NCI-H146 treated with DMSO at 0.1 percent for 48 hours (cell line): Measurements from ENCODE around the gene RARB.

Experiments used
- DNase-seq: peaks from one replicate; lab custom pipeline; 2025; ENCODE audit not compliant: unreplicated experiment; lab: John Stamatoyannopoulos, UW

Gene RARB

DNA sequence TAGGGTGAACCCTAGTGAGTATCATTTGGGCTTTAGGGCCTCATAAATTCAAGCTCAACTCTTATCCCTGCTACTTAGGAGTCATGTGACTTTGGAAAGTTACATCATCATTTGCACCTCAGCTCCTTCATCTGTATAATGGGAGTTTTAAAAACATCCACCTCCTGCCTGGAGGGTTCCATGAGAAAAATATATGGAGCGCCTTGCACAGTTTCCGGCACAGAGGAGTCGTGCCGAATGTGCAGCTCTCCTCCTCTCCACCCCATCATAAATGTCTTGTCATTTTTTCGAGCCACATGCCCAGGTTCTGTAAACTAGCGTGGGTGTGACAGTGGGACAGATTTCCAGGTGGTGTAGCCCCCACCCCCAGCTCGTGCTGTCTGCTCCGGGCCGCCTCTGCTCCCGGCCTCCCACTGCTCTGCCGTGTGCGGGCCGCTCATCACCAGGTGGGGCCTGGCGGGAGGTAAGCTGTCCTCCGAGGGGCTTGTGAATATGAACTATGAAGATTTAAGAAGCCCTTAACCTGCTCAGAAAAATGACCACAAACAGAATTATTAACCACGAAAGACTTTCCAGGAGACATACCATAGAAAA, 146.2 kb downstream of the RARB start:
- DNase-seq = no peak

DNA sequence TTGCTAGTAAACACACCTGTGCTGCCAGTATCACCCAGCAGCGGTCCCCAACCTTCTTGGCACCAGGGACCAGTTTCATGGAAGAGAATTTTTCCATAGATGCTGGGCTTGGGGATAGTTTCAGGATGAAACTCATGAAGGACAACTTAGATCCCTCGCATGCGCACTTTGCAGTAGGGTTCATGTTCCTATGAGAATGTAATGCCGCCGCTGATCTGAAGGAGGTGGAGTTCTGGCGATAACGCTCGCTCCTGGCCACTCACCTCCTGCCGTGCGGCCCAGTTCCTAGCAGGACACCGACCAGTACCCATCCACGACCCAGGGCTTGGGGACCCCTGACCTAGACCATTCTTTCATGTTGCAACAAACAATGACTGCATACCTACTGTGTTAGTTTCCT, 146.9 kb downstream of the RARB start:
- no peak for DNase-seq

GRCh38 chr3:25576146-25576545, 148.1 kb downstream of the RARB start:
- DNase-seq = no peak

- no peak for DNase-seq
These were observed 148.9 kb downstream of the RARB start for GRCh38 chr3:25576831-25577454.

DNA sequence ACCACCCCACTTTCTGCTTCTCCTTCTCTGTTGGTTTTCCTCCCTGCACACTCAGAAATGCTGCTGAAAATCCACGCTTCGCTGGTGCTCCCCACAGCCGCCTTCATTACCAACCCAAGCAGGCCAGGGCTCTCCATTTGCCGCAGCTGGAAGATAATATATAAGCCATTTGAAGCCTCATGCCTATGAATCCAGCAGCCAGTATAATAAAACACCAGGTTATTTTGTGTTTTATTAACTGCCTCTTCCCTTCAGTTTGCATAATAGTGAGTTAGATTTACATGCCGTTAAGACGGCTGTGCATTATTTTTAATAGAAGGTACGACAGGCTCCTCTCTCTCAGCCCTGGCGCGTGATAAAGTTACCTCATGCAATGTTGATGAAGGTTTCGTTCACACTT, 150.0 kb downstream of the RARB start:
- no peak for DNase-seq

DNA sequence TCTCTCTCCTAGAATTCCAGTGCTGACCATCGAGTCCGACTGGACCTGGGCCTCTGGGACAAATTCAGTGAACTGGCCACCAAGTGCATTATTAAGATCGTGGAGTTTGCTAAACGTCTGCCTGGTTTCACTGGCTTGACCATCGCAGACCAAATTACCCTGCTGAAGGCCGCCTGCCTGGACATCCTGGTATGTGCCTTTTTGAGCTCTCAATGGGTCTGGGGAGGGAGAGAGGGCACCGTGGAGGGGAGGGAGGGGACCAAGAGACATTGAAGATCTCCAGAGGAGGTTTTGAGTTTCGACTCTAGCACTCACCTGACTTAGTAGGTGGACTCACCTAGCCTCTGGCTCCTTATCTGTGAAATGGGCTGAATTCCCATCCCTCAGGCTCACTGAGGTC, 152.5 kb downstream of the RARB start:
- DNase-seq = no peak

- DNase-seq = no peak
These were observed 153.3 kb downstream of the RARB start for GRCh38 chr3:25581335-25581734.

GRCh38 chr3:25581823-25582222, 153.8 kb downstream of the RARB start:
- no peak for DNase-seq

GRCh38 chr3:25582242-25582641, 154.2 kb downstream of the RARB start:
- DNase-seq = no peak

DNA sequence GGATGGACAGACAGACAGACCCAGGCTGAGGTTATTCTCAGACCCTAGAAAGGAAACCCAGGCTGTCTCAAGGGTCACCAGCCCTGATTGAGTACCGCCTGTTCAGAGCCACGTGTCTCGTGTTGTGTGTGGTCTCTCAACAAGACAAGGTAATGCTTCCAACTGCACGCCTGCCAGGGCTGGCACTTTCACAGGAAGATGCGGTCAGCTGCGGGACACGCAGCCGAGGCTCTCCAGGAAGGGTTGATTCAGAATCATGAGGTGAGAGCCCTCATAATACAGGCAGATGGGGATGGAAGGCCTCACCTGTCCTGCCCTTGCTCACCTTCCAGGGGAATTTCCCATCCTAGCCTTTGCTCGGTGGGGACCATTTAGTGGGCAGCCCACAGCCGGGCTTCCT, 155.3 kb downstream of the RARB start:
- DNase-seq = no peak

GRCh38 chr3:25584011-25584789, 156.1 kb downstream of the RARB start:
- DNase-seq = no peak

GRCh38 chr3:25585361-25586166, 157.5 kb downstream of the RARB start:
- no peak for DNase-seq

DNA sequence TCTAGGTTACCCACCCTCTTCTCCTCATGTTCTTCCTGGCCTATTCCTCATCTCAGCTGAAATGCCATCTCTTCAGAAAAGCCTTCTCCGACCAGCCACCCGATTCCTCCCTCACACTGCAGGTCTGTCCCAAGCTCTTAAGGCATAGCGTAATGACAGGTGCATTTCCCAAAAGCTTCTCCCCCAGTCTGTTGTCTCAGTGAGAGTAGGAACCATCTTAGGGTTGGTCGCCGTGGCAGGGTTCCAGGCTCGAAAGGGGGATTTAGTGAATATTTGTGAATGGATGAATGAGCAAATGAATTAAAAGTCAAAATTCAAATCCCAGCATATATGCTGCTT, 158.1 kb downstream of the RARB start:
- DNase-seq = no peak

DNA sequence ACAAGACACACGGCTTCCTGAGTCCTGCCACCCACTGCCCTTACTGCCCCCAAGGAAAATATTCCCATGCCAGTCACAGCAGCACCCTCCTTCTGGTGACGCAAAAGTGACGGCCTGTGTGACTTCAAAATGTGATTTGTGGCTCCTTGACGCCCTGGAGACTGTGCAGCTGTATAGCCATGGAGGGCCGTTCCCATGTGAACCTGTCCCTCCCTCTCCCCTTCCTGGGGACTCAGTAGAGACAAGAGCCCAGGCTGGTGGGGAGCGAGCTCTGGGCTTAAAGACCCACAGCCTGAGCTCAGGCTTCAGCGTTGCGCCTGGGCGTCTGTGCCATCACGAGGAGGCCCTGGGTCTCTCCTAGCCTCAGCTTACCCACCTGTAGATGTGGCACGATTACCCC, 158.5 kb downstream of the RARB start:
- DNase-seq = no peak

DNA sequence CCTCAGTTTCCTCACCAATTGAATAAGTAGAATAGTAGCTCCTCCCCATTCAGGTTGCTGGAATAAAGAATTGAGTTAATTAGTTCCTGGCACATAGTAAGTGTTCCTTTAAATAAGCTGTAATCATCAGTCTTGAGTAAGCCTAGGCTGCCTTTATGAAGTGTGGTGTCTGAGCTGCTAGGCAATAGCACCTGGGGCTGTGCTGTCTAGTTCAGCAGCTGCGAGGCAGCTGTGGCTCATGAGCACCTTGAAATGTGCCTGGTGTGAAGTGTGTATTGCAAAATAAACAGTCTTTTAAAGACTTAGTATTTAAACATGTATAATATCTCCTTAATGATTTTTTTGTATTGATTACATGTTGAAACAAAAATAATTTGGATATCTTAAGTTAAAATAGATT, 159.0 kb downstream of the RARB start:
- DNase-seq = no peak

GRCh38 chr3:25587526-25587925, 159.5 kb downstream of the RARB start:
- DNase-seq = no peak

- DNase-seq = no peak
These were observed 159.9 kb downstream of the RARB start for GRCh38 chr3:25587975-25588374.

GRCh38 chr3:25588441-25589103, 160.5 kb downstream of the RARB start:
- DNase-seq = no peak

DNA sequence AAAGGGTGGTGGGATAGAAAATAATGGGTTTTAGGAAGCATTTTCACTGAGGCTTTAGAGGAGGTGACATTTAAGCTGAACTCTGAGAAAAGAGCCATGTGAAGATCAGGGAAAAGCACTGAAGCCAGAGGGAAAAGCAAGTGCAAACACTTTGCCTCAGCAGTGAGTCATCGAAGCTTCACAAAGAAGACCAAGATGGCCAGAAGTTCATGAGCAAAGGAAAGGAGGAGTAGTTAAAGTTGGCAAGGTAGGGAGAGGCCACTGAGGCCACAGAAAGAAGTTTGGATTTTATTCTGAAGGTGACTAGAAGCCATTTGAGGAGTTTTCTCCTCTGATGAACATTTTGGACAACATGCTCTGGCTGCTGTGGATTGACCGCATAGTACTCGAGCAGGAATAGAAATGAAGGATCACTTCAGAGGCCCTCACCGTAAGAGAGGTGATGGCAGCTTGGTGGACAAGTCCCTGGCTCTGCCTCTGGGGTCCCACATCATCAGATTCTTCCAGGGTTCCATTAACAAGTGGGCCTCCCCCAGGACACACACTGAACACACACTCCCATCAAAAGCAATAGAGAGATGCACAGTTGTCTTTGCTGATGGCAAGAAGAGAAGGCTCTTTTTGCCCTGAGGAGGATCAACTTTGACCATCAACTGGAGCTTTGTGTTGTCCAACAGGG, 161.2 kb downstream of the RARB start:
- DNase-seq = no peak

- no peak for DNase-seq
These were observed 161.8 kb downstream of the RARB start for GRCh38 chr3:25589783-25590258.
